DMS 273 treated with DMSO at 0.1 percent for 48 hours (cell line): ENCODE results near the gene CHST12.
"Not testable (repeated sequence)": the region's sequence is repeated elsewhere in the genome, so short reads cannot be mapped to it uniquely, and the experiment has no call there.

Experiments used
- DNase-seq: peaks from one replicate; lab custom pipeline; 2025; lab: John Stamatoyannopoulos, UW

The CHST12 gene

GRCh38 chr7:2460641-2461040 lies 57.2 kb downstream of the CHST12 start:
- no peak for DNase-seq

- DNase-seq: no peak
These were observed 58.0 kb downstream of the CHST12 start for GRCh38 chr7:2461268-2462026.

- DNase-seq: no peak
These were observed 59.3 kb downstream of the CHST12 start for GRCh38 chr7:2462731-2463130.

- no peak for DNase-seq
These were observed 62.5 kb downstream of the CHST12 start for GRCh38 chr7:2465928-2466327.

- no peak for DNase-seq
These were observed 63.3 kb downstream of the CHST12 start for GRCh38 chr7:2466675-2467074.

DNA sequence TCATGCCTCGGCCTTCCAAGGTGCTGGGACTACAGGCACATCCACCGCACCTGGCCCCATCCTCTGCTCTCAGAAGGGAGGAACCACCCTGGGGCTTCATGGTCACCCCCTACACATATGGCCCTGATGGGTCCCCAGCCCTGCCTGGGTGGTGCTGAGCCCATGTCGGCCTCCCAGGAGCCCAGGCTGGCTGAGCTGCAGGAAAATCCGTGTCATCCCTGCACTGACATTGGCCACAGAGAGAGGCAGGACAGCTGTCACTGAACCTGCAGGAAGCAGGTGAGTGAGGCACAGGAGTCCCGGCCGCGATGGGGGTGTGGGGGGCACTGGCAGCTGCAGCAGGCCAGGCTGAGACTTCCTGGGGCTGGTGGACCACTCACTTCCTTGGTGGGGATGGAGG lies 64.8 kb downstream of the CHST12 start:
- no peak for DNase-seq

DNA sequence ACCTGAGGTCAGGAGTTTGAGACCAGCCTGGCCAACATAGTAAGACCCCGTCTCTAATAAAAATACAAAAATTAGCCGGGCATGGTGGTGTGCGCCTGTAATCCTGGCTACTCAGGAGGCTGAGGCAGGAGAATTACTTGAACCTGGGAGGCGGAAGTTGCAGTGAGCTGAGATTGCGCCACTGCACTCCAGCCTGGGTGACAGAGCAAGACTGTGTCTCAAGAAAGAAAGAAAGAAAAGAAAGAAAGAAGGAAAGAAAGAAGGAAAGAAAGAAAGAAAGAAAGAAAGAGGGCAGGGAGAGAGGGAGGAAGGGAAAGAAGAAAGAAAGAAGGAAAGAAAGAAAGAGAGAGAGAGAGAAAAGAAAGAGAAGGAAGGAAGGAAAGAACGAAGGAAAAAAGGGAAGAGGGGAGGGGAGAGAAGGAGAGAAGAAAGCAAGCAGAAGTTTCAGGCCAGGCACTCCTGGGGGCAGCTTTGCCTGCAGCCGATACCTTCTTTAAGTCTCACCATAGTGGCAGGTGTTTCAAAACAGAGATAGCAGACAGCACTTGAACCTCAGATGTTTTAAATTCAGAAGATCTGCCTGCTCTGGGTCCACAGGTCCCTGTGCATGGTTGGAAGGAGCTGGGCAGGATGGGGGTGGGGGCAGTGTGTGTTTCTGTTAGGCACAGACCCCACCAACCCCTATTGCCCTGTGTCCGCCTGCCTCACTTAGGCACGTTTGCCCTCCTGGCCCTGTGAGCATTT lies 66.2 kb downstream of the CHST12 start:
- DNase-seq: not testable (repeated sequence)

GRCh38 chr7:2470204-2471021 lies 67.0 kb downstream of the CHST12 start:
- DNase-seq: no peak

DNA sequence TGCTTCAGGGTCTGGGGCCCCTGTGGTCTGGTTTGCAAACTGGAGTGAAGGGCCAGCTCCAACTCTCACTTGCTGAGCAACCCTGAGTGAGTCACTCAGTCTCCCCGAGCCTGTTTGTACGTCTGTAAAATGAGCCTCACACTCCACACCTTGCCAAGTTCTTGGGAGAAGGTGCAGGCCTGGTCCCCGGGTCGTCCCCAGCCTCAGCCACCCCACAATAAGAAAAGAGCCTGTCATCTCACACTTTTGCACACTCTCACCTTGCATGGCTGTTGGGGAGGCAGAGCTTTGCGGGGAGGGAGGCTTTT lies 67.6 kb downstream of the CHST12 start:
- no peak for DNase-seq

DNA sequence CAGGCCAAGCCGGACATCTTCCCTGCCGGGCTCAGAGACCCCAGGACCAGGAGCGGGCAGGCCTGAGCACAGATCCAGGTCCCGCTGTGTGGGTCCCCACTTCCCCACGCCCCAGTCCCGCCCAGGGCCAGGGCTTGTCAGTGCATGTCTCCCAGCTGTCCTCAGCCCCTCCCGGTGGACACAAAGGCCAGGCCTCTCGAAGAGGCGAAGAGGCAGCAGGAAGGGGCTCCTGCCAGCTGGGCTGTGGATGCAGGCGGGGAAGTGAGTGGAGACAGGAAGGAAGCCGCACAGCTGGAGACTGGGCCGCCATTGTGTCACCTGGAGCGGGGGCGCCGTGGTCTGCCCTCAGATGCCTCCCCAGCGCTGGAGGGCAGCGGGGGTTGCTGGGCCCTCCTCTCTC lies 68.0 kb downstream of the CHST12 start:
- DNase-seq: no peak

GRCh38 chr7:2472739-2473138 lies 69.3 kb downstream of the CHST12 start:
- no peak for DNase-seq

- no peak for DNase-seq
These were observed 70.2 kb downstream of the CHST12 start for GRCh38 chr7:2473496-2474180.

- no peak for DNase-seq
These were observed 70.8 kb downstream of the CHST12 start for GRCh38 chr7:2474224-2474623.

DNA sequence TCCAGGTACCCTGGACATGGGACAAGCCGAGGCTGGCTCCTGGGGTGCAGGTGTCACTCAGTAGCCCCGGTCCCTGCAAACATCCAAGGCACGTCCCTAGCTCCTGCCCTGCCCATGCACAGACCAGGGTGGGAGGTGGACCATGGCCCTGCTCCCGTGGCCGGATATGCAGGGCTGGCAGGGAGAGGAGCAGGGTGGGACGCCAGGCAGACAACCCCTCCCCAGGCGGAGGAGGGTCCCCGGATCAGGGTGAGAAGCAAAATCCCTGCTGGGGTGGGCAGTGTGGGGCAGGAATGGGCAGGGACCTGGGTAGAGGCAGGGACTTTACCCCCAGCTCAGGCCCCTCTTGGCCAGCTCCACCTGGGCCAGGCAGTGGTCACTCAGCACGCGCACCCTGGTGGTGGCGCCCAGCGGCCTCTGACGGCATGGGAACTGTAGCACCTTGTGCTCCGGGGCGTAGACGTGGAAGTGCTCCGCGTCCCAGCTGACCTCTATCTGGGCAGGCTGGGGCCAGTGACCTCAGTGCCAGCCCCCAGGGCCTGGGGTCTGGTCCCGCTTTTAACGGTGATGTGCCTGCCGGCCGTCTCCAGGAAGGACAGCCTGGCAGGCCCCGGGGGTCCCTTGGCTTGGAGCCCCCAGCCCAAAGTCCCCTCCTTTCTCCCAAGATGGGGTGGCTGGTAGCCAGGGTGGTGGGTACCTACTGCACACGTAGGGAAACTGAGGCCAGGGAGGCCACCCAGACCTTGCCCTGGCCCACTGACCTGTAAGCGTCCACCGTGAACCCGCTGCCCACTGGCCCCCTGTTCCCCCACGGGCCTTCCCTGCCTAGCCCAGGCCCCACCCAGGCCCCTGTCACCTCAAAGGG lies 71.6 kb downstream of the CHST12 start:
- DNase-seq: no peak

GRCh38 chr7:2475678-2476015 lies 72.2 kb downstream of the CHST12 start:
- DNase-seq: no peak

- DNase-seq: no peak
These were observed 72.9 kb downstream of the CHST12 start, which contains the start of gene GRIFIN for GRCh38 chr7:2476298-2476697. Gene GRIFIN, minus strand, starts transcription at chr7:2476398. Its CDS starts 15 bp downstream, at chr7:2476383.

DNA sequence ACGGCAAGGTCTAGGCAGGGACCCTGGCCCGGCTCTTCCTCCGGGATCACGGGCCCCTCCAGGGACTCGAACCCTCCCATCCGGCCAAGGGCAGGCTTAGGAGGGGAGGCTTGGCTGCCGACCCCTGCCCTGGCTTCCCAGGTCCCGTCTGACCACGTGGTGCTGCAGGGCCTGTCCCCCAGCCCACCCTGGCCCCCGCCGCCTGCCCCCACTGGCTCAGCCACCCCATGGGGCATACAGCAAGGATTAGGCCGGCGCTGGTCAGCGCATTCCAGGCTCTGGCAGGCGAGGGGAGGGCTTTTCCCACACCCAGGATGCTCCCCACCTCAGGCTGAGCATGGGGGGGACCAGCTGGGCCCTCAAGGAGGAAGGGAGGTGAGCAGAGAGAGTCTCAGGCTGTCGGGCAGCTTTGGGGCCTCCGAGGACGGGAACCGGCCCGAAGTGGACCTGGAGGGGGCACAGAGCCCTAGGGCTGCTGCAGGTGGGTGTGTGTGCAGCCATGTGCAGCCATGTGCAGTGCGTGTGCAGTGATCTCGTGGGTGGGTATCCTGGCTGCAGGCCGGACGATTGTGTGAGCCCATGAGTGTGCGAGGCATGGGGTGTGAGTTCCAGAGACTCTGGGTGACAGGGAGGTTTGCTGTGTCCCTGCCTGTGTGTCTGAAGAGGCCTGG lies 73.5 kb downstream of the CHST12 start:
- DNase-seq: no peak

DNA sequence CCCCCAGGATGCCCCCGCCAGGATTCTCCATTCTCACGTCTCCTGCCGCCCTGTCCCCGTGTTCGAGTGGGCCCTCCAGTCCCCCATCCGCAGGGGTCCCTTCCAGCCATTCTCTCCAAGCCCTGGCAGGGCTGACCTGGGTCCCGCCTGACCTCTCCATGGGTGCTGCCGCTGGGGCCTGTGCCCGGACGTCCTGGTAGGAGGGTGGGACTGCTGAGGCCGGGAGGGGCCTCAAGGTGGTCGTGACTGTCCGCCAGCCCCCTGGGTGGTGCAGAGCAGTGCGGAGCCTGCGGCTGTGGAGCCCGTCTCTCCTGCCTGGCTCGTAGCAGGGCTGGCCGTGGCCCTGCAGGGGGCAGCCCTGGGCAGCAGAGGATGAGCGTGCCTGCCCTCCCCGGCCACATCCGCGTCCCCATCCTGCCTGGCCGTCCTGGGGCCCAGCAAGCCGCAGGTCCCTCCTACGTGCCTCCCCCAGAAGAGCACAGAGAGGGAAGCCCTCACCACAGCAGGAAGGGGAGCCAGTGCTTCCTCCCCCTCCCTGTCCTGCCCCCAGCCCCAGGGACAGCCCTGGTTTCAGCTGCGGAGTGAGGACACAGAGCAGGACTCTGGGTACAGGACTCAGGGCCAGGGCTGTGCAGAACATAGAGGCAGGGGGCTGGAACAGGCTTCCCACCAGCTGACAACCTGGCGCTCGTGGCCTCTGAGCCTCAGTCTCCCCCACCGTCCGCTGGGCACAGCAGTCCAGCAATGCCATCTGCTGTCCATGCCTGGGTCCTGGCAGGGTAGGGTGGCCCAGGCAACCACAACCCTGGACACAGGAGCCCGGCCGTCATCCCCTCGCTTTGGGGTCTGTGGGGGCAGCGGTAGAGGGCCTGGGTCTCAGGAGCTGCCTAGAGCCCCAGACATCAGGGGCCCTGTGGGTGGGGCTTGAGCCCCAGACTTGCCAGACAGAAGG lies 74.3 kb downstream of the CHST12 start:
- no peak for DNase-seq

GRCh38 chr7:2478399-2478785 lies 75.0 kb downstream of the CHST12 start:
- no peak for DNase-seq

DNA sequence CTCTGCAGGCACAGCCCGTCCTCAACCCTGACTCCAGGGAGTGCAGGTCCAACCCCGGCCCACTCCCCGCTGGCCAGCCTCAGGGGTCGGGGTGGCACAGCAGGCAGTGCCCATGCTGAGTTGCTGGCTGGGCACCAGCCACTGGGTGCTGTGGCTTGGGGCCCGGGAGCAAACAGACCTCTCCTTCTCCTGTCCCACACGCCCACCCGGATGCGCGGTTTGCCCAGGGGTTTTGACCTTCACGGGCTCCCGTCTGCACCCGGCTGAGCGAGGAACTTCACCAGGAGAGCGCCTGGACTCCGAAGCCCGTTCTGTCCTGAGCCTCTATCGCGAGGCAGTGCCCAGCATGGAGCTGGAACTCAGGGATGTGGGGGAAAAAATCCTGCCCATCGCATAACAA lies 75.4 kb downstream of the CHST12 start:
- no peak for DNase-seq
